Germinal center (tissue), 1 donor: ENCODE data around the gene SF3B3.
"Not testable (repeated sequence)": the region's sequence is repeated elsewhere in the genome, so short reads cannot be mapped to it uniquely, and the experiment has no call there.

Experiments used
- DNase-seq: peaks from one replicate; pipeline ENCODE4 v3.0.0; 2012; ENCODE audit warnings: mixed read lengths, low spot score

SF3B3 gene

GRCh38 chr16:70512456-70512855 is 11.2 kb upstream of the SF3B3 start:
- no peak for DNase-seq

- DNase-seq: no peak
Observed at GRCh38 chr16:70520612-70521297, 2.9 kb upstream of the SF3B3 start.

- peak; percentile 22 for DNase-seq
Observed at GRCh38 chr16:70522216-70523075, 1.2 kb upstream of the SF3B3 start.

- DNase-seq: peak; percentile 90
Observed at GRCh38 chr16:70523076-70523742, 407 bp upstream of the SF3B3 start, which contains the start of gene COG4. COG4 (minus strand) TSS chr16:70523554; CDS start chr16:70523543, 11 bp downstream.

GRCh38 chr16:70524399-70524825 is 796 bp downstream of the SF3B3 start:
- not testable (repeated sequence) for DNase-seq

GRCh38 chr16:70526403-70526802 is 2.8 kb downstream of the SF3B3 start:
- DNase-seq: no peak

- no peak for DNase-seq
Observed at GRCh38 chr16:70527315-70527996, 3.8 kb downstream of the SF3B3 start.

- peak; percentile 50 for DNase-seq
Observed at GRCh38 chr16:70529051-70529777, 5.6 kb downstream of the SF3B3 start.

GRCh38 chr16:70529954-70530353 is 6.3 kb downstream of the SF3B3 start:
- DNase-seq: not testable (repeated sequence)

- DNase-seq: no peak
Observed at GRCh38 chr16:70534971-70535370, 11.4 kb downstream of the SF3B3 start.

- no peak for DNase-seq
Observed at GRCh38 chr16:70540994-70541393, 17.4 kb downstream of the SF3B3 start.

GRCh38 chr16:70544548-70544947 is 20.9 kb downstream of the SF3B3 start:
- DNase-seq: no peak

- DNase-seq: no peak
Observed at GRCh38 chr16:70548936-70549335, 25.3 kb downstream of the SF3B3 start.

- DNase-seq: no peak
Observed at GRCh38 chr16:70550082-70550481, 26.5 kb downstream of the SF3B3 start.

- DNase-seq: no peak
Observed at GRCh38 chr16:70551788-70552187, 28.2 kb downstream of the SF3B3 start.

- no peak for DNase-seq
Observed at GRCh38 chr16:70552675-70553074, 29.1 kb downstream of the SF3B3 start.

- no peak for DNase-seq
Observed at GRCh38 chr16:70553645-70554044, 30.0 kb downstream of the SF3B3 start.

- no peak for DNase-seq
Observed at GRCh38 chr16:70556063-70556462, 32.4 kb downstream of the SF3B3 start.

GRCh38 chr16:70561623-70562022 is 38.0 kb downstream of the SF3B3 start:
- no peak for DNase-seq

GRCh38 chr16:70563636-70564035 is 40.0 kb downstream of the SF3B3 start:
- DNase-seq: no peak

- DNase-seq: no peak
Observed at GRCh38 chr16:70565053-70565452, 41.4 kb downstream of the SF3B3 start.
